Mononuclear cell (primary cell): ENCODE data around the gene NEDD4L. TPM values are rescaled to one million over a fixed set of nuclear protein-coding genes. Genes with fewer than 3 reads are reported as not detected.
"Not testable (repeated sequence)": the region's sequence is repeated elsewhere in the genome, so short reads cannot be mapped to it uniquely, and the experiment has no call there.

Experiments
- H3K27me3 ChIP-seq: 2 replicates; pipeline ENCODE4 v1.6.0; 2011; ENCODE audit warnings: low read length, control low read depth; ENCODE audit not compliant: insufficient read depth
- H3K4me1 ChIP-seq: 2 replicates; pipeline ENCODE4 v1.5.1; 2011; ENCODE audit warnings: mild to moderate bottlenecking, low read length, control low read depth; ENCODE audit not compliant: insufficient read depth
- H3K4me3 ChIP-seq: 2 replicates; pipeline ENCODE4 v1.5.1; 2011; ENCODE audit warnings: mild to moderate bottlenecking, low read length, moderate library complexity
- H3K9me3 ChIP-seq: 2 replicates; pipeline ENCODE4 v1.5.1; 2011; ENCODE audit warnings: low read depth, mild to moderate bottlenecking, control low read depth, low read length
- total RNA-seq: library from RNA; depleted of rRNA; stranded (reverse); fragments of >200 nt; gene quantifications from one replicate; pipeline ENCODE4 v1.2.3, GENCODE V29; 2012

The NEDD4L gene
- total RNA-seq, 1 donor, result 8.7 TPM

GRCh38 chr18:58435221-58436005, 391.4 kb downstream of the NEDD4L start:
- H3K4me3 ChIP-seq, H3K27me3 ChIP-seq, H3K4me1 ChIP-seq, H3K9me3 ChIP-seq: not testable (repeated sequence)

- Histone ChIP-seq H3K9me3 (no peaks in the 10 kb centered on the region), H3K4me3 (no peak overlapping the region), H3K4me1 (no peaks in the 10 kb centered on the region), H3K27me3 (no peaks in the 10 kb centered on the region)
These were observed 394.3 kb downstream of the NEDD4L start for GRCh38 chr18:58438161-58438957.

- no peaks in the 10 kb centered on the region for H3K9me3 ChIP-seq
- no peak overlapping the region for H3K4me3 ChIP-seq
- H3K4me1 ChIP-seq, result no peaks in the 10 kb centered on the region
- H3K27me3 ChIP-seq, result no peaks in the 10 kb centered on the region
These were observed 394.9 kb downstream of the NEDD4L start for GRCh38 chr18:58438958-58439300.

GRCh38 chr18:58443671-58444070, 399.6 kb downstream of the NEDD4L start:
- Histone ChIP-seq H3K27me3 (no peaks in the 10 kb centered on the region), H3K9me3 (no peaks in the 10 kb centered on the region), H3K4me3 (no peak overlapping the region), H3K4me1 (no peaks in the 10 kb centered on the region)

- no peaks in the 10 kb centered on the region for H3K4me1 ChIP-seq
- no peaks in the 10 kb centered on the region for H3K9me3 ChIP-seq
- no peaks in the 10 kb centered on the region for H3K27me3 ChIP-seq
- no peak overlapping the region for H3K4me3 ChIP-seq
These were observed 402.5 kb downstream of the NEDD4L start for GRCh38 chr18:58446391-58447060.

- Histone ChIP-seq H3K27me3 (no peaks in the 10 kb centered on the region), H3K9me3 (no peaks in the 10 kb centered on the region), H3K4me1 (no peaks in the 10 kb centered on the region), H3K4me3 (no peak overlapping the region)
These were observed 403.5 kb downstream of the NEDD4L start for GRCh38 chr18:58447402-58448095.

- no peaks in the 10 kb centered on the region for H3K27me3 ChIP-seq
- no peaks in the 10 kb centered on the region for H3K4me1 ChIP-seq
- no peak overlapping the region for H3K4me3 ChIP-seq
- H3K9me3 ChIP-seq, result no peaks in the 10 kb centered on the region
These were observed 405.4 kb downstream of the NEDD4L start for GRCh38 chr18:58449464-58449863.

Other genes with a start within 250 kb of the NEDD4L start
- not detected for gene ATP8B1, start 240.9 kb upstream of the NEDD4L start, total RNA-seq